GM20000 (cell line): ENCODE results near the gene EPHA1.
"Not testable (repeated sequence)": the region's sequence is repeated elsewhere in the genome, so short reads cannot be mapped to it uniquely, and the experiment has no call there.

Experiments
- DNase-seq: peaks from one replicate; pipeline ENCODE4 v3.0.0; 2012; ENCODE audit warnings: low spot score
- CTCF ChIP-seq: IDR thresholded peaks from 2 replicates; pipeline ENCODE4 v1.5.1; 2012; ENCODE audit warnings: mild to moderate bottlenecking, control low read depth; ENCODE audit errors: extremely low read depth, missing control alignments

The EPHA1 gene

GRCh38 chr7:143433759-143434158, 25.1 kb upstream of the EPHA1 start:
- no peak for DNase-seq
- no peak for TF ChIP-seq CTCF

GRCh38 chr7:143431109-143431508, 22.5 kb upstream of the EPHA1 start:
- TF ChIP-seq CTCF: no peak

GRCh38 chr7:143429770-143430698, 21.4 kb upstream of the EPHA1 start:
- TF ChIP-seq CTCF: no peak
- no peak for DNase-seq

More at GRCh38 chr7:143431109-143431508, 22.5 kb upstream of the EPHA1 start:
- no peak for DNase-seq

- TF ChIP-seq CTCF: no peak
- DNase-seq: no peak
Measured at GRCh38 chr7:143426479-143427142, 18.0 kb upstream of the EPHA1 start.

GRCh38 chr7:143424476-143424875, 15.8 kb upstream of the EPHA1 start:
- not testable (repeated sequence) for DNase-seq

- no peak for TF ChIP-seq CTCF
- no peak for DNase-seq
Measured at GRCh38 chr7:143422033-143422432, 13.4 kb upstream of the EPHA1 start.

GRCh38 chr7:143420624-143421023, 12.0 kb upstream of the EPHA1 start:
- DNase-seq: not testable (repeated sequence)

- no peak for DNase-seq
- no peak for TF ChIP-seq CTCF
Measured at GRCh38 chr7:143419880-143420279, 11.2 kb upstream of the EPHA1 start.
